ENCODE measurements around the gene IL11. TPM values are rescaled to one million over a fixed set of nuclear protein-coding genes. Genes with fewer than 3 reads are reported as not detected.

IL11 gene
- total RNA-seq, 1 donor from 2014 or later, result 10.0 TPM

GRCh38 chr19:55355213-55355821 lies 14.9 kb downstream of the IL11 start:
- Mint-ChIP-seq H3K36me3 (no peaks in the 10 kb centered on the region), H3K27ac (peak overlapping the region; percentile 53), H3K4me3 (peak overlapping the region; percentile 37), H3K27me3 (ENCODE audit: low read depth) (peaks cover 68% of the 10 kb centered on the region), H3K9me3 (no peaks in the 10 kb centered on the region), H3K4me1 (peaks cover 21% of the 10 kb centered on the region)
- no peak for DNase-seq (ENCODE audit: low spot score in 2 of 2, unreplicated experiment in 2 of 2)
- TF ChIP-seq, protein P1, sequence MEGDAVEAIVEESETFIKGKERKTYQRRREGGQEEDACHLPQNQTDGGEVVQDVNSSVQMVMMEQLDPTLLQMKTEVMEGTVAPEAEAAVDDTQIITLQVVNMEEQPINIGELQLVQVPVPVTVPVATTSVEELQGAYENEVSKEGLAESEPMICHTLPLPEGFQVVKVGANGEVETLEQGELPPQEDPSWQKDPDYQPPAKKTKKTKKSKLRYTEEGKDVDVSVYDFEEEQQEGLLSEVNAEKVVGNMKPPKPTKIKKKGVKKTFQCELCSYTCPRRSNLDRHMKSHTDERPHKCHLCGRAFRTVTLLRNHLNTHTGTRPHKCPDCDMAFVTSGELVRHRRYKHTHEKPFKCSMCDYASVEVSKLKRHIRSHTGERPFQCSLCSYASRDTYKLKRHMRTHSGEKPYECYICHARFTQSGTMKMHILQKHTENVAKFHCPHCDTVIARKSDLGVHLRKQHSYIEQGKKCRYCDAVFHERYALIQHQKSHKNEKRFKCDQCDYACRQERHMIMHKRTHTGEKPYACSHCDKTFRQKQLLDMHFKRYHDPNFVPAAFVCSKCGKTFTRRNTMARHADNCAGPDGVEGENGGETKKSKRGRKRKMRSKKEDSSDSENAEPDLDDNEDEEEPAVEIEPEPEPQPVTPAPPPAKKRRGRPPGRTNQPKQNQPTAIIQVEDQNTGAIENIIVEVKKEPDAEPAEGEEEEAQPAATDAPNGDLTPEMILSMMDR (IDR thresholded peaks at IDR 0.05; ENCODE audit: unreplicated experiment), result no peak

DNA sequence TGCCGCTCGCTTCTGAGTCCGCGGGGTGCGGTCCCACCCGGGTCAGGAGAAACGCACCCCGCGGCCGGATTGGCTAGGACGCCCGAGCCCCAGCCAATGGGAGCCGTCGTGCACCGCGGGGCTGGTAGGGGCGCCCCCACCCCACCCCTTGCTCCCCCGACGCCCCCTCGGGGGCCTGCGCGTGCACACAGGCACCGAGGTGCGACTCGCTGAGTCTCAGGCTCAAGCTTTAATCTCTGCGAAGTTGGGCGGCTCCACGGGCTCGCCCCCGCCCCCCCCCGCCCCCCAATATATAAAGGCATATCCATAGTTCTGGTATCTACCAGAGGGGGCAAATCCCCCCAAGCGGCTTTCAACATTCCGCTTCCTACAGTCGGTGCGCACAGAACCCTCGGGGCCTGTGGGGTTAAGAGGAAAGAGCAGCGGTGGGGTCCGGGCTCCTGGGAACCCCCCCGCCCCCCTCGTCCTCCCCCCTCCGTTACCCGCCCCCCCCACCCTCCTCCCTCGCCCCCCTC lies 15.5 kb downstream of the IL11 start, which contains the start of gene COX6B2:
Gene COX6B2, minus strand, starts transcription at position 22 of the 515 bp plus-strand sequence. CDS start 198 bp downstream, outside the sequence.
- Mint-ChIP-seq H3K27me3 (ENCODE audit: low read depth) (peaks cover 68% of the 10 kb centered on the region), H3K4me3 (peak within 1 kb of the TSS; percentile 65), H3K4me1 (peaks cover 21% of the 10 kb centered on the region), H3K36me3 (no peaks in the 10 kb centered on the region), H3K27ac (peak within 1 kb of the TSS; percentile 53), H3K9me3 (no peaks in the 10 kb centered on the region)
- no peak for DNase-seq (ENCODE audit: low spot score in 2 of 2, unreplicated experiment in 2 of 2)
- TF ChIP-seq, protein P1 (IDR thresholded peaks at IDR 0.05; ENCODE audit: unreplicated experiment), result no peak

DNA sequence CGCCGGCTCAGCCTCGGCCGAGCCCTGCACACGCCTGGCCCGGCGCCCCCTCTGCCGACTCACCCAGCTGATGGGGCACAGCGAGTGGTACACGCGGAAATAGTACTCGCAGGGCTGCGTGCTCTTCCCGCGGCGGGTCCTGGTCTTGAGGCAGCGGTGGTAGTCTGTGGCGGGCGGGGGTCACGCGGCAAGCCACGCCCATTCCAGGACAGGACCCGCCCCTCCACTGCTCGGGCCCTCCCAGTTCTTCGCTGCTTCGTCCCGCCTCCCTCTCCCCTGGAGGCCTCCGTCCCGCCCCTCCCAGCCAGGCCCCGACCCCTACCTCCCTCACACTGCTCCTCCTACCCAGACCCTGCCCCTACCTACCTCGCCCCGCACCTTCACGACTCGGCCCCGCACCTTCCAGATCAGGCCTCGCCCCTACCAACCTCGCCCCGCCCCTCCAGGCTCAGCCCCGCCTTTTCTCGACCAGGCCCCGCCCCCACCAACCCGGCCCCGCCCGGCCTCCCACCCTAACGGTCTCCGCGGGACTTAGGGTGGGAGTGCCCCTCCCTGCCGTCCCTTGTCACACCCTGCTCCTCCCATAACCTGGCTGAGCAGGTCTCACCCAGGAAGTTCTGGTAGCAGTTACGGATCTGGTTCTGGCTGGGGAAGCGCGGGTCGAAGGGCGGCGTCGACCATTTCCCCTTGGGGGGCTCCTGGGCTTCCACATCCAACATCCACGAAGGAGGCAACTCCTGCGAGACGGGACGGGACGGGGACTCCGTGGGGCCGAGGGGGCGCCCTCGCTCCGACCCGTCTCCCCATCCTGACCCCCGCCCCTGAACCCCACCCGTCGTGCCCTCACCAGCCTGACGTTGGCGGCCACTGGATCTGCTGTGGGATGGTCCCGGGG lies 16.2 kb downstream of the IL11 start:
- Mint-ChIP-seq H3K36me3 (no peaks in the 10 kb centered on the region), H3K4me1 (peaks cover 21% of the 10 kb centered on the region), H3K27ac (no peak overlapping the region), H3K9me3 (no peaks in the 10 kb centered on the region), H3K27me3 (ENCODE audit: low read depth) (peaks cover 68% of the 10 kb centered on the region), H3K4me3 (peak overlapping the region; percentile 65)
- TF ChIP-seq, protein P1 (IDR thresholded peaks at IDR 0.05; ENCODE audit: unreplicated experiment), result no peak
- peak in 1 of 2 experiments; percentile 80 for DNase-seq (ENCODE audit: low spot score in 2 of 2, unreplicated experiment in 2 of 2)

DNA sequence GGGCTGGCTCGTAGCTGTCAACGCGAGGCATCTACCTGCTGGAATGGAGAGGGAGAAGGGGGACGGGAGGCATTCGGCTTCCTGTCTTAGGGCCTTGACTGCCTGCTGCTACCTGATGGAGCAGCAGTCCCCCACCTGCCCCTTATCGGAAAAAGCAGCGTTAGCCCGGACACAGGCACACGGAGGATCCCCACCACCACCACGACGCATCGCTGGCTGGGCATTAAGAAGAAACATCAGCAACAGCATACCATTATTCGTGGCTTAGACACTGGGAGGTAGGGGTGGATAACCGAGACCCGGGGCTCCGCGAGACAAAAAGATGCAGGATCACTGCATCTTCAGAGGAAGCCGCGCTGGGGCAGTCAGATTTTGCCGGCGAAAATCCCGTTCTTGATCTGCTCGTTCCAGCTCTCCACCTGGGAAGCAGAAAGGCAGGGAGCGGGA lies 16.9 kb downstream of the IL11 start:
- H3K27me3 Mint-ChIP-seq (ENCODE audit: low read depth), result peaks cover 65% of the 10 kb centered on the region
- H3K36me3 Mint-ChIP-seq, result no peaks in the 10 kb centered on the region
- no peaks in the 10 kb centered on the region for H3K9me3 Mint-ChIP-seq
- TF ChIP-seq, protein P1 (IDR thresholded peaks at IDR 0.05; ENCODE audit: unreplicated experiment), result no peak
- no peak overlapping the region for H3K27ac Mint-ChIP-seq
- H3K4me1 Mint-ChIP-seq, result peaks cover 24% of the 10 kb centered on the region
- peak overlapping the region; percentile 65 for H3K4me3 Mint-ChIP-seq
- DNase-seq (ENCODE audit: low spot score in 2 of 2, unreplicated experiment in 2 of 2), result no peak

DNA sequence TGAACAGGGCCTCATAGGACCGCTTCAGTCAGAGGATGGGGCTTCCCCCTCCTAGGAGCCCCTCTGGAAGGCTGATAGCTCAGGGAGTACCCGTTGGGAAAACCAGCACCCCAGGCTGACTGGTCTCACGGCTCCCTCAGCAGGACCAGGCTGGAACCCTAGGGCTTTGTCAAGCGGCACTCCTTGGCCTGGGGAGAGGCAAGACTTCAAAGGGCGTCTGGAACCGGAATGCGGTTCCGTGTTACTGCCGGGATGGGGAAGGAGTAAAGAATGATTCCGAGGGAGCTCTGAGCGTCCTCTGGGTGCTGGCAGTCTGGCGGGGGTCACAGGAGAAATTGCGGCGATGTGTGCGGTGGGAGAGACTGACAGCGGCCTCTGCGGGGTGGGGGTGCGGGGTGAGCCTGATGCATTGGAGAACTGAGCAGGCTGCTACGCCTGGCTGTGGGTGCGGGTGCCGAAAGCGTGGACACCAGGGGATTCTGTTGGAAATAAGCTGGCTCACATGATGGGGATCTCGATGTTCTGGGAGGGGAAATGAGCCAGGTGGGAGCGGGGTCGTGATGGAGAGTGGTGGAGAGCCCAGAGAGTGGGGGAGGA lies 17.6 kb downstream of the IL11 start:
- no peak overlapping the region for H3K27ac Mint-ChIP-seq
- DNase-seq (ENCODE audit: low spot score in 2 of 2, unreplicated experiment in 2 of 2), result no peak
- H3K9me3 Mint-ChIP-seq, result no peaks in the 10 kb centered on the region
- peak overlapping the region; percentile 65 for H3K4me3 Mint-ChIP-seq
- peaks cover 60% of the 10 kb centered on the region for H3K27me3 Mint-ChIP-seq (ENCODE audit: low read depth)
- TF ChIP-seq, protein P1 (IDR thresholded peaks at IDR 0.05; ENCODE audit: unreplicated experiment), result no peak
- no peaks in the 10 kb centered on the region for H3K36me3 Mint-ChIP-seq
- peaks cover 31% of the 10 kb centered on the region for H3K4me1 Mint-ChIP-seq
